Urinary bladder (tissue), 4 donors: ENCODE data around the gene DTNBP1. TPM values are rescaled to one million over a fixed set of nuclear protein-coding genes. Genes with fewer than 3 reads are reported as not detected.

Experiments used
- DNase-seq: peaks from one replicate; pipeline ENCODE4 v3.0.0-alpha.2; 2015; ENCODE audit errors: extremely low spot score
- H3K27ac ChIP-seq: one replicate; pipeline ENCODE4 v1.5.1; 2013; ENCODE audit warnings: low read depth, mild to moderate bottlenecking, moderate library complexity
- H3K36me3 ChIP-seq: one replicate; pipeline ENCODE4 v1.6.1; 2013; ENCODE audit warnings: mild to moderate bottlenecking, moderate library complexity; ENCODE audit not compliant: insufficient read depth
- H3K4me1 ChIP-seq: one replicate; pipeline ENCODE4 v1.6.1; 2013; ENCODE audit warnings: mild to moderate bottlenecking, moderate library complexity; ENCODE audit not compliant: insufficient read depth
- H3K4me3 ChIP-seq: one replicate; pipeline ENCODE4 v1.5.1; 2013; ENCODE audit warnings: low read depth, low read length
- WGBS: extraction: QIAGEN DNeasy Blood & Tissue Kit; methylation state at CpG from one replicate; pipeline ENCODE4 v1.1.7; 2013; 5-methylcytosine and 5-hydroxymethylcytosine counted together
- polyA plus RNA-seq: library from polyadenylated mRNA; stranded (reverse); fragments of 200-250 nt; gene quantifications from one replicate; pipeline ENCODE4 v1.2.3, GENCODE V29; 2013
- total RNA-seq: library from RNA; depleted of rRNA; stranded (reverse); fragments of >200 nt; gene quantifications from one replicate; pipeline ENCODE4 v1.2.3, GENCODE V29; 2014
- donor health status: healthy with polysubstance abuse.
- donor health status: healthy.

DTNBP1 gene
- total and polyA plus RNA-seq, 2 donors: 5.0 to 23.3 TPM

- Histone ChIP-seq H3K36me3 (peaks cover 8% of the 10 kb centered on the region), H3K4me3 (no peak overlapping the region), H3K27ac (no peak overlapping the region), H3K4me1 (no peaks in the 10 kb centered on the region)
- DNase-seq: no peak
- 91% methylated on average over 15 of the region's 15 CpGs for WGBS
These were observed 153.9 kb downstream of the DTNBP1 start for GRCh38 chr6:15508931-15509330.

DNA sequence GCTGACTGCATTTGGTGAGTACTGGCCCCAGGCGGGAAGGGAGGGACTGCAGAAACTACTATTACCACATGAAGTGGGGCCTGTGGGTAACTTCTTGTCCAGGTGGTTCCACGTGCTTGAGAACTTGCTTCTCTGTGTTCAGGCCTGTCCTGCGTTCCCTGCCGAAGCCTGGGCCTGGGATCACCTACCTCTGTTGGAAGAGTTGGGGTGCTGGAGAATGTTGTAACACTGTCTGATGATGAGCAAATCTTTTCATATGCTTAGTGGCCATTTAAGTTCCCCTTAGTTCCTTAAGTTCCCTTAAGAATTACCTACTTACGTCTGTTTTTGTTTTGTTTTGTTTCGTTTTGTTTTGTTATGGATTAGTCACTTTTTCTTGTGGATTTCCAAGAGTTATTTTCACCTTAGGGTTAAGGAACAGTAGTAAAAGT is 154.4 kb downstream of the DTNBP1 start:
- Histone ChIP-seq H3K36me3 (peaks cover 8% of the 10 kb centered on the region), H3K4me1 (no peaks in the 10 kb centered on the region)

GRCh38 chr6:15507746-15508145 is 155.1 kb downstream of the DTNBP1 start:
- no peaks in the 10 kb centered on the region for H3K4me1 ChIP-seq
- H3K4me3 ChIP-seq: no peak overlapping the region
- H3K36me3 ChIP-seq: peaks cover 5% of the 10 kb centered on the region
- 90% methylated on average over 14 of the region's 14 CpGs for WGBS
- DNase-seq: no peak
- H3K27ac ChIP-seq: no peak overlapping the region

More for the DNA sequence above, 154.4 kb downstream of the DTNBP1 start:
- WGBS: 95% methylated on average over 6 of the region's 6 CpGs
- DNase-seq: no peak
- H3K4me3 ChIP-seq: no peak overlapping the region
- no peak overlapping the region for H3K27ac ChIP-seq

DNA sequence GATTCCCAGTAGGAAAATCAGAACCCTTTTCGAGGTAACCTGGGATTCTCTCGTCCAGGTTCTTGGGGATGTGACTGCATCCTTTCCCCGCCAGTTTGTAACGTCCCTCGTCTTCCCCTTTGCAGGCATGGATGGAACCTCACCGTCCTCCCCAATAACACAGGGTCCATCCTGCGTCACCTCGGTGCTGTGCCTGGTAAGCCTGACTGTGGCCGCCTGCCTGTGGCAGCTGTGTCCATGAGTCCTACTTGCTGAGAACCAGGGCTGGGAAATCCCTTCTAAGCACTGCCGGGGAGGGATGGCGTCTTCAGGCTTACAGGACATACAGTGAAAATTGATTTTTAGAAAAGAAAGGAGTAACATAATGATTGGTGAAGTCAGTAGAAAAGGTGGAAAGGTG is 155.6 kb downstream of the DTNBP1 start:
- peaks cover 4% of the 10 kb centered on the region for H3K36me3 ChIP-seq
- no peak for DNase-seq
- H3K4me1 ChIP-seq: no peaks in the 10 kb centered on the region
- no peak overlapping the region for H3K27ac ChIP-seq
- WGBS: 96% methylated on average over 11 of the region's 11 CpGs
- no peak overlapping the region for H3K4me3 ChIP-seq

DNA sequence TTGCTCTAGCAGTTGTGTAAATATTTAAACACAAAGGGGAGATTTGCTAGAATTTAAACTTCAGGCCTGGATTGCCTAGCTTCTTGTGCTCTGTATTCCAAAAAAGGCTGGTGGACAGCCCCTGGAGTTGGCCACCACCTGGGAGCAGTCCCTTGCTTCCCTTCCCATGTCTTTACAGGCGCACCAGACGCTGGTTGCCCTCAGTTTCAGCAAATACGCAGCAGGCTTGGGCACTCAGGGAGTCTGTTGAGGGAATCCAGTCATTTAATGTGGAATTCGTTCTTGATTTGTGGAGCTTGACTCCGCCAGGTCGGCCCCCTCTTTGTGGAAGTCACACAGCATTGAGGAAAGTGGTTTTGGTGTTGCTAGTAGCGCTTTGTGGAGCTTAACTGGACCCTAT is 156.8 kb downstream of the DTNBP1 start:
- no peak overlapping the region for H3K4me3 ChIP-seq
- H3K4me1 ChIP-seq: no peaks in the 10 kb centered on the region
- 83% methylated on average over 7 of the region's 7 CpGs for WGBS
- DNase-seq: no peak
- H3K36me3 ChIP-seq: peaks cover 2% of the 10 kb centered on the region
- no peak overlapping the region for H3K27ac ChIP-seq

DNA sequence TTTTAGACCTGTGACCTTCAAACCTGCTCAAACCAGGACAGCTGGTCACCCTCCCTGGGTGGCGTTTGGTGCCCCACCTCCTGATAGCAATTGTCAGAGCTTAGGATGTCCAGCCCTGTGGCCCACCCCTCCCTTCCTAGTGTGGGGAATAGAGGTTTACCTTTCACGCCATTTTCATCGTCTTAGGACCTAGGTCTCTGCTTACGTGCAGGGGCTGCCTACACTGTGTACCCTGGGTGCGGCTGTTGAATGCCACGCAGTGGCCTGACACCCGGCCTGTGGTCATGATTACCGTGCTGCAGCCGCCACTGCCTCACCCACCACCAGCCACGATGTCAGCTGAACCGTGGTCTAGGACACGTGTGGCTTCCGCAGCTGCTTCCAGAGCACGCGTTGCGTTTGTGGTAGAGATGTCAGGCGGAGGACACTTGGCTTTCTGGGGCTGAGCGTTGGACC is 157.3 kb downstream of the DTNBP1 start:
- Histone ChIP-seq H3K27ac (peak overlapping the region; percentile 14), H3K36me3 (peaks cover 2% of the 10 kb centered on the region), H3K4me3 (no peak overlapping the region), H3K4me1 (no peaks in the 10 kb centered on the region)
- no peak for DNase-seq
- 65% methylated on average over 18 of the region's 18 CpGs for WGBS

DNA sequence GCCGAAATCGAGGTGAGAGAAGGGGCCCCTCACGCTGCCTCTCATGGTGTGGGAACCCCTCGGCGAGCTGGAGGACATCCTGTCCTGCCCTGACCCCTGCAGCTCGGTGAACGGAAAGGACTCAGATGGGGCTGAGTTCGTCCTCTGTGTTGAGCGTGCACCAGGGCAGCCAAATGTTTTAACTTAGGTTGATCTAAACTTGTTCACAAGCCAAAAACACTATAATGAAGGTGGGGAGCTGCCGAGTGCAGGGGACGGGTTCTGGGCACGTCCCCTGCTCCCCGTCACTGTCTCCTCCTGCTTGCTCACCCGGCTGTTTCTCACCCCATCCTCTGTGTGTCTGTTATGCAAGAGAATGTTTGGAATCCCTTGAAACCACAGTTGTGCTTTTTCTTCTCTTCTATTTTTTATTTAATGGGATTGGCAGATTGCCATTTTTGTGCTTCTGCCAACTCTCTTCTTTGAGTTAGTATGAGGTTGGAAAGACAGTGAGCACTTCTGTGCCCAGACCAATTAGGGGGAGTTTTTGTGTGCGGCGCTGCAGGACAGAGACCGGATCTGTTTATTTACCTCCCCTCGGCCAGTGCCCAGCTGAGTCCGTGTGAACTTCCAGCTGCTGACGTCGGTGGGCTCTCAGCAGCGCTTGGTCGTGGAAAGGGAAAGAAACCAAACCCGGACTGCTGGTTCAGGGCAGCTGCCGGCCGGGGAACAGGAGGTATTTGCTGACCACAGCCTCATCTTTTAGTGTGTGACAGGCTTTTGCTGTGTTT is 158.1 kb downstream of the DTNBP1 start:
- peak; percentile 94 for DNase-seq
- 17% methylated on average over 26 of the region's 26 CpGs for WGBS
- no peak overlapping the region for H3K27ac ChIP-seq
- H3K4me1 ChIP-seq: no peaks in the 10 kb centered on the region
- H3K4me3 ChIP-seq: no peak overlapping the region
- peaks cover 2% of the 10 kb centered on the region for H3K36me3 ChIP-seq

DNA sequence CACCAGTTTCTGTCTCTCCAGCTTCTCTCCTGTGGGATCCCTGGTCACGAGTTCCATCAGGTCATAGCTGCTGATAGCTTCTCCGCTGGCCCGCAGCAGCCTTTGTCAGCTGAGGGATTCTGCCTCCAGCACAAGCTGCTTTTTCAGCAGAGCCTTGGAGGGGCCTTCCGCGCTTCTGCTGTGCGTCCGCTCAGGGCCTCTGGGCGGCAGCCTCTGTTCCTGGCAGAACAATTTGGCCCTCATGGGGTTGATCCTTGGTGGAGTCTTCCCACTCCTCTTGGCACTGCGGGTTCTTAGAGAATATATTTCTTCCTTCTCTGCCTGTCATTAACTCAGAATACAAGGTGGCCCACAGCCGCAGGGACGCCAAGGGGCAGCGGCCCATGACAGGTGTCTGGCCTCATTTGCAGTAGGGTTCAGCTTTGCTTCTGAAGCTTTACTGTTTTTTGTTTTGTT is 158.8 kb downstream of the DTNBP1 start:
- Histone ChIP-seq H3K36me3 (peaks cover 2% of the 10 kb centered on the region), H3K4me3 (no peak overlapping the region), H3K27ac (no peak overlapping the region), H3K4me1 (no peaks in the 10 kb centered on the region)
- WGBS: 71% methylated on average over 12 of the region's 12 CpGs
- no peak for DNase-seq

- DNase-seq: no peak
- H3K36me3 ChIP-seq: no peaks in the 10 kb centered on the region
- WGBS: 98% methylated on average over 6 of the region's 6 CpGs
These were observed 159.5 kb downstream of the DTNBP1 start for GRCh38 chr6:15503346-15503680.

DNA sequence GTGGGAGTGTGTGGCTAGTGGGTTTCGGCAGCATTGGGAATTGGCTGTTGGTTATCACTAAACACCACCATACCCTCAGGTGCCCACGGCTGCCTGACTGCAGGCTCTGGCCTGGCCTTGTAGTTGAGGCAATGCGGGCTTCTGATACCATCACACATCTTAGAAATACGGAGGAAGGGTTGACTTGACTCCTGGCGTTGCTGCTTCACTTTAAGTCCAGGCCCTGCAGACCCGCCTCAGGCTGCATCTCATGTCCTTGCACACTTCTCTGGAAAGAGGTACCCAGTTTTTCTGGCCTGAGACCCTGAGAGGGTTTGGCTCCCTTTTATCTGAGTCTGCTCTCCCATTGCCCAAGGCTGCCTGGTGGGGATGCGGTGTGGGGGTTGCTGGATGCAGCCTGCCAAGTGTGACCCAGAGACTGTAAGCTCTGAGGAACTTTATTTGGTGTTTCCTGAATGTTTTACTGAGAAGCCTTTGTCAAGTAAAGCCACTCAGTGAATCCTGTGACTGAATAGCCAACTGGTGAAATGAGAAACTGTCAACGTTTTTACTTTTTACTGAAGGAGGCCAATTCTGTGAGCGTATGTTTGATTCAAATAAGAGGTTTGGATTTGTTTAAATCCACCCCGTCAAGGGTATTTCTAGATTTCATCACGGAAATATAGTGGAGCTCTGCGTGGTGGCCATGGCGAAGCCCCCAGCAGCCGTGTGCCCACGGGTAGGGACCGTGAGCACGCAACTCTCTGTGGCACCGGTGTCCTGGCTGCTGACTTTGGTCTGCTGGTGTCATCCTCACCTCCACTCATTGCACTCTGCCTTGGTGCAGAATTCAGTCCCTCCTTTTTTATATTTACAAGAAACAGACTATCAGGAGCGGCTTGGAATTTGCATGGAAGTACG is 160.1 kb downstream of the DTNBP1 start:
- DNase-seq: no peak
- H3K27ac ChIP-seq: no peak overlapping the region
- no peak overlapping the region for H3K4me3 ChIP-seq
- no peaks in the 10 kb centered on the region for H3K4me1 ChIP-seq
- H3K36me3 ChIP-seq: no peaks in the 10 kb centered on the region
- 88% methylated on average over 20 of the region's 20 CpGs for WGBS

More at GRCh38 chr6:15503346-15503680, 159.5 kb downstream of the DTNBP1 start:
- Histone ChIP-seq H3K27ac (no peak overlapping the region), H3K4me1 (no peaks in the 10 kb centered on the region), H3K4me3 (no peak overlapping the region)

DNA sequence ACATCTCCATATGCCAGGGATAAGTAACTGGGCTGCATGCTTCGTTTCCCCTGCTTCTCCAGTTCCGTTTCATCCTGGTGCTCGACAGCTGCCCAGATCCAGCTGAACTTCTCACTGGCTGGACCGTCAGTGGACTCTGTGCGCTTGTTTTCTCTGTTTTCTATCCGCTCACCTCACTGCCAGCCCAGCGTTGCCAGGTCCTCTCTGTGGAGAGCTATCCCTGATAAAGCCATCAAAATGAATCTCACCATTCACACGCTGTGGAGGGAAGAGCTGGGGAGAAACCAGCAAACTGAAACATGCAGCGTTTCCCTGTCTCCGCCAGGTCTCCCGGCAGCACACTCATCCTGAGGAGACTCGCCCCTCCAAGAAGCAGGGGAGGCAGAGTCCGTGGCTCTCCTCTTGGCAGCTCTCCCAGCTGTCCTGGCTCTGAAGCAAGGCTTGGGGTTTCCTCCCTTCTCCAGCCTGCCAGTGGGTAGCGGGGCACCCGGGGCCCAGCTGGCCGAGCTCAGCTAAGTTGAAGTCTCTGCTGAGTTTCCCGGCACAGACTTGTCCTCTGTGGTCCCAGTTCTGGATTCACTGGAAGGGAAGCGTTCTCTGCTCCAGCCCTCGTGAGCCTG is 160.9 kb downstream of the DTNBP1 start:
- WGBS: 53% methylated on average over 19 of the region's 19 CpGs
- Histone ChIP-seq H3K27ac (no peak overlapping the region), H3K4me1 (no peaks in the 10 kb centered on the region), H3K36me3 (no peaks in the 10 kb centered on the region), H3K4me3 (no peak overlapping the region)
- no peak for DNase-seq

DNA sequence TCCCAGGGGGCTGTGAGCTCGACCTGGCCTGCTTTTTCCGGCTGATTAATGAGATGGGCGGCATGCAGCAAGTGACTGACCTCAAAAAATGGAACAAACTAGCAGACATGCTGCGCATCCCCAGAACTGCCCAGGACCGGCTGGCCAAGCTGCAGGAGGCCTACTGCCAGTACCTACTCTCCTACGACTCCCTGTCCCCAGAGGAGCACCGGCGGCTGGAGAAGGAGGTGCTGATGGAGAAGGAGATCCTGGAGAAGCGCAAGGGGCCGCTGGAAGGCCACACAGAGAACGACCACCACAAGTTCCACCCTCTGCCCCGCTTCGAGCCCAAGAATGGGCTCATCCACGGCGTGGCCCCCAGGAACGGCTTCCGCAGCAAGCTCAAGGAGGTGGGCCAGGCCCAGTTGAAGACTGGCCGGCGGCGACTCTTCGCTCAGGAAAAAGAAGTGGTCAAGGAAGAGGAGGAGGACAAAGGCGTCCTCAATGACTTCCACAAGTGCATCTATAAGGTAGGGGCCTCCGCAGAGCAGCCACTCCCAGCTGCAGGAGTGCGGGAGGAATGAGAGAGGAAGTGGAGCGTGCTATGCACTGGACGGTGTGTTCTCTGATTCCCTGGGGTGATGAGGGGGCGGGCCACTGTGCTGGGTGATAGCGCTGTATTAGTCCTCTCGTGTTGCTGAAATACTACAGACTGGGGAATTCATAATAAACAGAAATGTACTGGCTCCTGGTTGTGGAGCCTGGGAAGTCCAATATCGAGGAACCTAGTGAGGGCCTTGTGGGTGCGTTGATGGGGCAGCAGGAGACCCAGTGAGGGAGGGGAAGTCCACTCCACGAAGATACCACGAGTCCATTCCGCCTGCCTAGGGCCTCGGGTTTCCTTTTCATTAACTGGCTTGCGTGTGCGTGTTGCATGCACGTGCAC is 161.7 kb downstream of the DTNBP1 start:
- Histone ChIP-seq H3K27ac (no peak overlapping the region), H3K36me3 (no peaks in the 10 kb centered on the region), H3K4me1 (no peaks in the 10 kb centered on the region), H3K4me3 (no peak overlapping the region)
- WGBS: 95% methylated on average over 38 of the region's 38 CpGs
- DNase-seq: no peak
